GM12874 (cell line): ENCODE data around the gene ADAMTS7.
A peak's percentile ranks its signal among the peaks of the same experiment; 100 is the strongest.

ENCODE experiments used
- CTCF ChIP-seq: IDR thresholded peaks from 2 replicates; pipeline ENCODE4 v1.5.1; 2011; ENCODE audit warnings: low read depth, mild to moderate bottlenecking, control low read depth, low read length, moderate library complexity; ENCODE audit not compliant: insufficient read depth

ADAMTS7 gene

GRCh38 chr15:78716651-78717050, 94.6 kb downstream of the ADAMTS7 start:
- TF ChIP-seq CTCF: no peak

- no peak for TF ChIP-seq CTCF
Observed at GRCh38 chr15:78715930-78716329, 95.3 kb downstream of the ADAMTS7 start.

- no peak for TF ChIP-seq CTCF
Observed at GRCh38 chr15:78715434-78715833, 95.8 kb downstream of the ADAMTS7 start.

GRCh38 chr15:78714890-78715289, 96.4 kb downstream of the ADAMTS7 start:
- no peak for TF ChIP-seq CTCF

- TF ChIP-seq CTCF: no peak
Observed at GRCh38 chr15:78712797-78713515, 98.3 kb downstream of the ADAMTS7 start.

GRCh38 chr15:78711638-78712037, 99.6 kb downstream of the ADAMTS7 start:
- TF ChIP-seq CTCF: no peak

- peak; percentile 94 for TF ChIP-seq CTCF
Observed at GRCh38 chr15:78709263-78709882, 101.9 kb downstream of the ADAMTS7 start.
